Measurements from ENCODE around the gene RGS7. TPM values are rescaled to one million over a fixed set of nuclear protein-coding genes. Genes with fewer than 3 reads are reported as not detected.

The RGS7 gene
- total RNA-seq, 2 donors from 2014 or later = 0.10 to 0.24 TPM

GRCh38 chr1:241316372-241316771 is 40.6 kb downstream of the RGS7 start:
- no peak for TF ChIP-seq CTCF (IDR thresholded peaks at IDR 0.05)
- no peak for DNase-seq
- no peak overlapping the region for H3K27ac ChIP-seq
- intact Hi-C loops (cut with DNase I) = no loop called here
- H3K9me3 ChIP-seq = no peaks in the 10 kb centered on the region
- no peaks in the 10 kb centered on the region for H3K36me3 ChIP-seq
- H3K9ac ChIP-seq (ENCODE audit: low read depth in 2 of 2, low read length in 2 of 2) = no peak overlapping the region
- H3K4me1 ChIP-seq = no peaks in the 10 kb centered on the region
- H3K4me3 ChIP-seq = no peak overlapping the region
- H3K27me3 ChIP-seq = no peaks in the 10 kb centered on the region

GRCh38 chr1:241311056-241311746 is 45.8 kb downstream of the RGS7 start:
- intact Hi-C loops (cut with DNase I) = no loop called here
- Histone ChIP-seq H3K27ac (no peak overlapping the region), H3K9me3 (no peaks in the 10 kb centered on the region), H3K4me3 (no peak overlapping the region), H3K4me1 (no peaks in the 10 kb centered on the region), H3K27me3 (no peaks in the 10 kb centered on the region), H3K36me3 (no peaks in the 10 kb centered on the region), H3K9ac (ENCODE audit: low read depth in 2 of 2, low read length in 2 of 2) (no peak overlapping the region)
- no peak for TF ChIP-seq CTCF (IDR thresholded peaks at IDR 0.05)
- no peak for DNase-seq

GRCh38 chr1:241310451-241310850 is 46.6 kb downstream of the RGS7 start:
- no peaks in the 10 kb centered on the region for H3K4me1 ChIP-seq
- H3K9me3 ChIP-seq = no peaks in the 10 kb centered on the region
- DNase-seq = no peak
- no peak overlapping the region for H3K27ac ChIP-seq
- no peak overlapping the region for H3K4me3 ChIP-seq
- no peak for TF ChIP-seq CTCF (IDR thresholded peaks at IDR 0.05)
- no peaks in the 10 kb centered on the region for H3K36me3 ChIP-seq
- H3K27me3 ChIP-seq = no peaks in the 10 kb centered on the region
- no peak overlapping the region for H3K9ac ChIP-seq (ENCODE audit: low read depth in 2 of 2, low read length in 2 of 2)
- intact Hi-C loops (cut with DNase I) = no loop called here

GRCh38 chr1:241309651-241310050 is 47.4 kb downstream of the RGS7 start:
- H3K9me3 ChIP-seq = no peaks in the 10 kb centered on the region
- no peak overlapping the region for H3K27ac ChIP-seq
- H3K4me3 ChIP-seq = no peak overlapping the region
- no peak for TF ChIP-seq CTCF (IDR thresholded peaks at IDR 0.05)
- H3K27me3 ChIP-seq = no peaks in the 10 kb centered on the region
- intact Hi-C loops (cut with DNase I) = no loop called here
- H3K36me3 ChIP-seq = no peaks in the 10 kb centered on the region
- H3K4me1 ChIP-seq = no peaks in the 10 kb centered on the region
- DNase-seq = no peak
- no peak overlapping the region for H3K9ac ChIP-seq (ENCODE audit: low read depth in 2 of 2, low read length in 2 of 2)

- Histone ChIP-seq H3K4me1 (no peaks in the 10 kb centered on the region), H3K36me3 (no peaks in the 10 kb centered on the region), H3K9ac (ENCODE audit: low read depth in 2 of 2, low read length in 2 of 2) (no peak overlapping the region), H3K9me3 (no peaks in the 10 kb centered on the region), H3K27me3 (no peaks in the 10 kb centered on the region), H3K4me3 (no peak overlapping the region), H3K27ac (no peak overlapping the region)
- intact Hi-C loops (cut with DNase I) = no loop called here
- TF ChIP-seq CTCF (IDR thresholded peaks at IDR 0.05) = no peak
- no peak for DNase-seq
Observed at GRCh38 chr1:241308471-241308870, 48.5 kb downstream of the RGS7 start.
